ENCODE results near the gene SYT14.

SYT14 gene

GRCh38 chr1:210201681-210202080, 263.7 kb downstream of the SYT14 start:
- no peak for DNase-seq (ENCODE audit: low spot score)
- Histone ChIP-seq H3K27ac (ENCODE audit: poor library complexity, severe bottlenecking) (no peak overlapping the region), H3K4me3 (ENCODE audit: severe bottlenecking) (no peak overlapping the region), H3K9me3 (ENCODE audit: severe bottlenecking) (no peaks in the 10 kb centered on the region), H3K27me3 (ENCODE audit: insufficient read depth, poor library complexity, severe bottlenecking) (no peaks in the 10 kb centered on the region), H3K36me3 (ENCODE audit: low read depth) (no peaks in the 10 kb centered on the region), H3K4me1 (ENCODE audit: insufficient read depth, poor library complexity, severe bottlenecking) (no peaks in the 10 kb centered on the region)
- ATAC-seq (ENCODE audit: low read depth), result no peak
- no peak for TF ChIP-seq CTCF (IDR thresholded peaks at IDR 0.05; ENCODE audit: poor library complexity, severe bottlenecking)

- no peak overlapping the region for H3K4me3 ChIP-seq (ENCODE audit: severe bottlenecking)
- DNase-seq (ENCODE audit: low spot score) (no peak), ATAC-seq (ENCODE audit: low read depth) (no peak)
- TF ChIP-seq CTCF (IDR thresholded peaks at IDR 0.05; ENCODE audit: poor library complexity, severe bottlenecking), result no peak
- H3K27ac ChIP-seq (ENCODE audit: poor library complexity, severe bottlenecking), result no peak overlapping the region
- H3K4me1 ChIP-seq (ENCODE audit: insufficient read depth, poor library complexity, severe bottlenecking), result no peaks in the 10 kb centered on the region
- H3K27me3 ChIP-seq (ENCODE audit: insufficient read depth, poor library complexity, severe bottlenecking), result no peaks in the 10 kb centered on the region
- H3K9me3 ChIP-seq (ENCODE audit: severe bottlenecking), result no peaks in the 10 kb centered on the region
- no peaks in the 10 kb centered on the region for H3K36me3 ChIP-seq (ENCODE audit: low read depth)
These were observed 269.8 kb downstream of the SYT14 start for GRCh38 chr1:210207597-210208450.

- DNase-seq (ENCODE audit: low spot score) (no peak), ATAC-seq (ENCODE audit: low read depth) (no peak)
- Histone ChIP-seq H3K4me1 (ENCODE audit: insufficient read depth, poor library complexity, severe bottlenecking) (no peaks in the 10 kb centered on the region), H3K9me3 (ENCODE audit: severe bottlenecking) (no peaks in the 10 kb centered on the region), H3K4me3 (ENCODE audit: severe bottlenecking) (no peak overlapping the region), H3K27me3 (ENCODE audit: insufficient read depth, poor library complexity, severe bottlenecking) (no peaks in the 10 kb centered on the region), H3K27ac (ENCODE audit: poor library complexity, severe bottlenecking) (no peak overlapping the region), H3K36me3 (ENCODE audit: low read depth) (no peaks in the 10 kb centered on the region)
- TF ChIP-seq CTCF (IDR thresholded peaks at IDR 0.05; ENCODE audit: poor library complexity, severe bottlenecking), result no peak
These were observed 275.3 kb downstream of the SYT14 start for GRCh38 chr1:210213335-210213734.

DNA sequence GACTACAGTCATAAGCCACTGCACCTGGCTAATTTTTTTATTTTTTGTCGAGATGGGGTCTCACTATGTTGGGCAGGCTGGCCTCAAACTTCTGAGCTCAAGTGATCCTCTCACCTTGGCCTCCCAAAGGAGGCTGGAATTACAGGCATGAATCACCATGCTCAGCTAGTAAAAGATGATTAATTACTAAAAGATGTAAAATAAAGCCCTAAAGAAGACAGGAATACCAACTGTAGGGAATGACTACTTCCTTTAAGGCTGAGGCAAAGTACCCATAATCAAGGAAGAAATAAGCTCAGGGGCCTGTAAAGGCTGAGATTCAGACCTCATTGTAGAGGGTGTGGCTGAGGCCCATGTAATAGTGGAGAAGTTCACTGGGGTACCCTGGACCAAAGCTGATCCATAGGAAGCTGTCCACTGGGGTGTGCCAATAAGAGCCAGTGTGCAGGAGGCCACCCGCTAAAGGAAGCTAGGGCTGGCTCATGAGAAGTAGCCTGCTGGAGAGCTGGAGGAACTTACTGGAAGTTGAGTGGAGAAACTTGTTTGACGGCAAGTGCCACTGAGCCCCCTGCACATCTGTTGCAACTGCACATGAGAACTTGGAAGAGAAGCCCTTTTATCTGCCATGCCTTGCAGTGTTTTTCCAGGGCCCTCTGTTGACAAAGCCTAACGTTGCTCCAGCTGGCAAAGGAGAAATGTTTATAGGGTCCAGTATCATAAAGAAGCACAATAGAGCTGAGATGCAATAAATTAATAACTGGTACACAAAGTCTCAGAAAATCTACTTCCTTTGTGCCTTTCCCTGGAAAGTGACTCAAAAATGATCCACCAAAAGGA, 276.8 kb downstream of the SYT14 start:
- Histone ChIP-seq H3K27ac (ENCODE audit: poor library complexity, severe bottlenecking) (no peak overlapping the region), H3K9me3 (ENCODE audit: severe bottlenecking) (no peaks in the 10 kb centered on the region), H3K36me3 (ENCODE audit: low read depth) (no peaks in the 10 kb centered on the region), H3K4me1 (ENCODE audit: insufficient read depth, poor library complexity, severe bottlenecking) (no peaks in the 10 kb centered on the region), H3K4me3 (ENCODE audit: severe bottlenecking) (no peak overlapping the region), H3K27me3 (ENCODE audit: insufficient read depth, poor library complexity, severe bottlenecking) (no peaks in the 10 kb centered on the region)
- TF ChIP-seq CTCF (IDR thresholded peaks at IDR 0.05; ENCODE audit: poor library complexity, severe bottlenecking), result no peak
- no peak for ATAC-seq (ENCODE audit: low read depth)
- no peak for DNase-seq (ENCODE audit: low spot score)
